Heart right ventricle (tissue), 16 donors: ENCODE measurements around the gene POLN. TPM values are rescaled to one million over a fixed set of nuclear protein-coding genes. Genes with fewer than 3 reads are reported as not detected.

Source experiments
- ATAC-seq, 8 donors: fragments of 200-7000 bp; cut with Tn5 transposase; one replicate each; pipeline ENCODE4 v1.9.1; 2020; ENCODE audit warnings: mild to moderate bottlenecking in 8 of 8, moderate library complexity in 8 of 8, moderate number of reproducible peaks in 1 of 8
- DNase-seq, 2 donors: peaks; one replicate each; pipeline ENCODE4 v3.0.0-alpha.2; 2020
- H3K27ac ChIP-seq, 10 donors: fragments of 200-600 bp; sonication (generic) in 2 of 10; one replicate each; pipeline versions ENCODE4 v1.5.0 to v1.8.0; 2020 to 2022; ENCODE audit warnings: mild to moderate bottlenecking in 3 of 10
- H3K27me3 ChIP-seq, 7 donors: fragments of 200-600 bp; one replicate each; pipeline ENCODE4 v1.8.0; 2021 to 2022; ENCODE audit warnings: mild to moderate bottlenecking in 2 of 7
- H3K36me3 ChIP-seq, 9 donors: fragments of 200-600 bp; sonication (generic) in 1 of 9; one replicate each; pipeline versions ENCODE4 v1.5.0 to v1.8.0; 2020 to 2022; ENCODE audit warnings: mild to moderate bottlenecking in 2 of 9
- H3K4me1 ChIP-seq, 9 donors: fragments of 200-600 bp; sonication (generic) in 1 of 9; one replicate each; pipeline versions ENCODE4 v1.5.0 to v1.8.0; 2020 to 2022; ENCODE audit warnings: mild to moderate bottlenecking in 4 of 9
- H3K4me3 ChIP-seq, 10 donors: fragments of 200-600 bp; sonication (generic) in 2 of 10; one replicate each; pipeline versions ENCODE4 v1.5.0 to v1.8.0; 2020 to 2022; ENCODE audit warnings: mild to moderate bottlenecking in 7 of 10, moderate library complexity in 2 of 10
- H3K9me3 ChIP-seq, 11 donors: fragments of 200-600 bp in 10 of 11; sonication (generic) in 2 of 11; one replicate each; pipeline versions ENCODE4 v1.5.0 to v1.8.0; 2013 to 2022; ENCODE audit warnings: mild to moderate bottlenecking in 2 of 11, control low read depth in 1 of 11, moderate library complexity in 1 of 11
- WGBS, 2 donors: extraction: QIAGEN DNeasy Blood & Tissue Kit; methylation state at CpG; one replicate each; pipeline ENCODE4 v1.1.7; 2013; ENCODE audit warnings: inconsistent platforms in 1 of 2; 5-methylcytosine and 5-hydroxymethylcytosine counted together
- intact Hi-C, 10 donors: fragments of 100-400 bp; cut with DNase I; formaldehyde crosslinking; loops; one replicate each; pipeline versions ENCODE4 v1.11.1 to v1.14.2; 2022
- polyA plus RNA-seq, 2 donors: library from polyadenylated mRNA; stranded (reverse); fragments of 200-250 nt; gene quantifications; one replicate each; pipeline ENCODE4 v1.2.3, GENCODE V29; 2013
- total RNA-seq, 10 donors: library from RNA; stranded (reverse); fragmentation: NEBNext Ultra II Directional in 3 of 10; extraction: Animal tissue kit (Norgen Biotek cat#: 25700) in 3 of 10; gene quantifications; one replicate each; pipeline versions ENCODE4 v1.2.1 to v1.2.4, GENCODE V29; 2021 to 2023
- TF ChIP-seq, protein P1 (sequence below), 9 donors: fragments of 200-600 bp; sonication (generic) in 2 of 9; IDR thresholded peaks; one replicate each; pipeline versions ENCODE4 v1.5.0 to v1.8.0; 2021 to 2022; ENCODE audit warnings: antibody characterized with exemption in 9 of 9, mild to moderate bottlenecking in 5 of 9, moderate library complexity in 1 of 9
- donor health status: Arrhythmogenic right ventricular cardiomyopathy.
- donor health status: ischemic (EF 13 %, LVEDD 7.1; RV severe dilation, severe dysfunction).
- donor health status: healthy with polysubstance abuse.
- donor health status: DM: no; HTN: yes; CAD: no.
- donor health status: DM: no; HTN: no; CAD: no.
- donor health status: ischemic (EF 25% LVEDD 6.9; RV normal size, moderate dysfunction).
- donor health status: ischemic (EF 25% LVEDD 5.7; RV mildly dilated, moderate dysfunction).
- donor health status: healthy.
- donor health status: DM: yes; HTN: yes; CAD: no.
- donor health status: Ischemic cardiomyopathy.
- donor health status: ischemic (EF 35%, LVEDD 5.7; RV mildly dilated, moderate dysfunction).
- donor health status: nonischemic (EF 11% LVEDD 7.7; RV severe dilation, severe dysfunction).
- donor health status: DM: yes; HTN: yes; CAD: no.
- donor health status: PGD.
- donor health status: ischemic (EF 29% LVEDD 5.4; RV normal size, mild dysfunction).
- donor health status: nonischemic (EF 23%, LVEDD 6.1; RV moderate dilation, normal function).

Gene POLN
- total and polyA plus RNA-seq, 12 donors: 0.97 to 3.1 (median 2.1) TPM

- ATAC-seq: no peak
- peaks cover 0 to 13% (median 0%) of the 10 kb centered on the region in 11 donors for H3K9me3 ChIP-seq
- TF ChIP-seq, protein P1, sequence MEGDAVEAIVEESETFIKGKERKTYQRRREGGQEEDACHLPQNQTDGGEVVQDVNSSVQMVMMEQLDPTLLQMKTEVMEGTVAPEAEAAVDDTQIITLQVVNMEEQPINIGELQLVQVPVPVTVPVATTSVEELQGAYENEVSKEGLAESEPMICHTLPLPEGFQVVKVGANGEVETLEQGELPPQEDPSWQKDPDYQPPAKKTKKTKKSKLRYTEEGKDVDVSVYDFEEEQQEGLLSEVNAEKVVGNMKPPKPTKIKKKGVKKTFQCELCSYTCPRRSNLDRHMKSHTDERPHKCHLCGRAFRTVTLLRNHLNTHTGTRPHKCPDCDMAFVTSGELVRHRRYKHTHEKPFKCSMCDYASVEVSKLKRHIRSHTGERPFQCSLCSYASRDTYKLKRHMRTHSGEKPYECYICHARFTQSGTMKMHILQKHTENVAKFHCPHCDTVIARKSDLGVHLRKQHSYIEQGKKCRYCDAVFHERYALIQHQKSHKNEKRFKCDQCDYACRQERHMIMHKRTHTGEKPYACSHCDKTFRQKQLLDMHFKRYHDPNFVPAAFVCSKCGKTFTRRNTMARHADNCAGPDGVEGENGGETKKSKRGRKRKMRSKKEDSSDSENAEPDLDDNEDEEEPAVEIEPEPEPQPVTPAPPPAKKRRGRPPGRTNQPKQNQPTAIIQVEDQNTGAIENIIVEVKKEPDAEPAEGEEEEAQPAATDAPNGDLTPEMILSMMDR (IDR thresholded peaks at IDR 0.05): no peak
- H3K27me3 ChIP-seq: peaks cover 0 to 2% (median 0%) of the 10 kb centered on the region in 7 donors
- WGBS, 2 donors: 94 to 98% methylated on average over 8 of the region's 8 CpGs
- H3K4me1 ChIP-seq: no peaks in the 10 kb centered on the region
- no peak for DNase-seq
- no peaks in the 10 kb centered on the region for H3K36me3 ChIP-seq
- intact Hi-C loops: no loop called here
- H3K4me3 ChIP-seq: no peak overlapping the region
- no peak overlapping the region for H3K27ac ChIP-seq
These were observed 156.4 kb downstream of the POLN start for GRCh38 chr4:2085496-2085901.

GRCh38 chr4:2084316-2084715 lies 157.6 kb downstream of the POLN start:
- Histone ChIP-seq H3K9me3 (peaks cover 0 to 13% (median 0%) of the 10 kb centered on the region in 11 donors), H3K36me3 (no peaks in the 10 kb centered on the region), H3K27me3 (peaks cover 0 to 2% (median 0%) of the 10 kb centered on the region in 7 donors), H3K27ac (no peak overlapping the region), H3K4me3 (no peak overlapping the region), H3K4me1 (no peaks in the 10 kb centered on the region)
- no peak for ATAC-seq
- intact Hi-C loops: no loop called here
- DNase-seq: no peak
- TF ChIP-seq, protein P1 (IDR thresholded peaks at IDR 0.05): no peak
- WGBS, 2 donors: 83 to 89% methylated on average over 13 of the region's 13 CpGs

DNA sequence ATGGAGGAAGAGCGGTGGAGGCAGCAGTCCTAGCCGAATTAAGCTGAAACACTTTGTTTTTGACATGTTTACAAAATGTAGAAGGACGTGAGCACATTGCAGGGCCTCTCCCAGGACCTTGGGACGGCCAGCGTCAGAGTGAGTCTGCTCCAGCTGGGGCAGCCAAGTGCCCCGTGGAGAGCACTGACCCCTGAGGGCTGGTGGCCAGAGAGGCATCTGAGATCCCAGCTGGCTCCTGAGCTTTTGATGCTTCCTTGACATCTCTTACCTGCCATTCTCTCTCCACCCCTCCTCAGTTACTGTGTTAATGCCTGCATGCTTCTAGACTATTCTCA lies 158.1 kb downstream of the POLN start:
- Histone ChIP-seq H3K27me3 (peaks cover 0 to 2% (median 0%) of the 10 kb centered on the region in 7 donors), H3K4me1 (no peaks in the 10 kb centered on the region), H3K4me3 (no peak overlapping the region), H3K9me3 (peaks cover 0 to 13% (median 0%) of the 10 kb centered on the region in 11 donors), H3K27ac (no peak overlapping the region), H3K36me3 (no peaks in the 10 kb centered on the region)
- no peak for ATAC-seq
- 85 to 93% methylated on average over 6 of the region's 6 CpGs for WGBS, 2 donors
- intact Hi-C loops: no loop called here
- TF ChIP-seq, protein P1 (IDR thresholded peaks at IDR 0.05): no peak
- no peak for DNase-seq

DNA sequence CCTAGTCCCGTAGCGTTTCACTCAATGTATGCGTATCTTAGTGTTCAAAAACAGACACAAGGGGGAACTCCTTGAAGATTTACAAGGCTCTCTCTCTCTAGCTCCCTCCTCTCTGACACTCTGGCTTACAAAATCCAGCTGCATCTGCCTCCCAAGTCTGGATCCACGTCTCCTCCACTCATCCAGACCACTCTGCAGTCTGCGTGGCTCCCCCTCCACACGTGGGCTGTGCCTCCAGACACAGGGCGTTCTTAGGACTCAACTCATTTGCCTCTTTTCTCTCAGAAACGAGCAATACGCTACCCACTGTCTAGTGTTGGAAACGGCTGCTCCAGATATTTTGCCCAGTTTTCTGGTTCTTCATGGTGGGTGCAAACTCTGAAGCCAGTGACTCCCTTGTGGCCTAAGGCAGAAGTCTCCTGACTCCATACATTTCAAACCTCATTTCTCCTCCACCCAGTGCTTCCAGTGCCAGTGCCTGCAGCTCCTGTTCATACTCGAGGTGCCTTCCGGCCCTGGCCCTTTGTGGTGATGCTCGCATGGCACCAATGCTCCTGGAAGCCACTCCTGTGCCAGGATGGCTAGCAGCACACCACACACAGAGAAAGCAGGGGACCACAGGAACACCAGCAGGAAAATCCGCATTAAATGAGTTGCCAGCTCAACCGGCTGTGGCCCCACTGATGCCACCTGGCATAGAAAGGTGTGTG lies 158.7 kb downstream of the POLN start:
- no peak overlapping the region for H3K4me3 ChIP-seq
- TF ChIP-seq, protein P1 (IDR thresholded peaks at IDR 0.05): no peak
- ATAC-seq: no peak
- no peaks in the 10 kb centered on the region for H3K4me1 ChIP-seq
- intact Hi-C loops: no loop called here
- peaks cover 0 to 13% (median 0%) of the 10 kb centered on the region in 11 donors for H3K9me3 ChIP-seq
- H3K27ac ChIP-seq: no peak overlapping the region
- DNase-seq: no peak
- H3K27me3 ChIP-seq: peaks cover 0 to 2% (median 0%) of the 10 kb centered on the region in 7 donors
- WGBS, 2 donors: 79 to 84% methylated on average over 15 of the region's 15 CpGs
- H3K36me3 ChIP-seq: no peaks in the 10 kb centered on the region
